Stomach (tissue), 9 donors: Measurements from ENCODE around the gene DNAJB2. TPM values are rescaled to one million over a fixed set of nuclear protein-coding genes. Genes with fewer than 3 reads are reported as not detected.
A peak's percentile ranks its signal among the peaks of the same experiment; 100 is the strongest.

ENCODE experiments used
- DNase-seq, 2 donors: peaks; one replicate each; pipeline versions ENCODE4 v3.0.0 to v3.0.0-alpha.2; 2013 to 2019
- H3K27ac ChIP-seq, 5 donors: fragments of 200-600 bp in 4 of 5; sonication (generic) in 4 of 5; one replicate each; pipeline ENCODE4 v1.5.1; 2013 to 2019; ENCODE audit warnings: mild to moderate bottlenecking in 1 of 5, moderate library complexity in 1 of 5
- H3K27me3 ChIP-seq, 3 donors: fragments of 200-600 bp; sonication (generic); one replicate each; pipeline ENCODE4 v1.5.1; 2017 to 2019; ENCODE audit warnings: mixed run types in 1 of 3
- H3K36me3 ChIP-seq, 4 donors: fragments of 200-600 bp; sonication (generic); 1 replicate in 3 of 4; 2 replicates in 1 of 4; pipeline ENCODE4 v1.5.1; 2016 to 2019
- H3K4me1 ChIP-seq, 4 donors: fragments of 200-600 bp; sonication (generic); one replicate each; pipeline ENCODE4 v1.5.1; 2016 to 2019
- H3K4me3 ChIP-seq, 4 donors: fragments of 200-600 bp; sonication (generic) in 3 of 4; one replicate each; pipeline ENCODE4 v1.5.1; 2016 to 2019; ENCODE audit warnings: mild to moderate bottlenecking in 1 of 4
- H3K9me3 ChIP-seq, 4 donors: fragments of 200-600 bp; sonication (generic); one replicate each; pipeline ENCODE4 v1.5.1; 2016 to 2019
- CTCF ChIP-seq, 7 experiments: fragments of 450-650 bp in 4 of 7; fragments of 200-600 bp in 3 of 7; sonication (generic) in 3 of 7; IDR thresholded peaks; one replicate each; pipeline ENCODE4 v1.5.1; 2016 to 2019; ENCODE audit warnings: antibody characterized with exemption in 7 of 7, control low read depth in 2 of 7, mild to moderate bottlenecking in 1 of 7
- EP300 ChIP-seq: sonication (generic); formaldehyde crosslinking; IDR thresholded peaks from one replicate; pipeline ENCODE4 v1.6.1; 2017; ENCODE audit warnings: antibody characterized with exemption
- POLR2A ChIP-seq, 4 donors: fragments of 450-650 bp; IDR thresholded peaks; one replicate each; pipeline ENCODE4 v1.6.1; 2016; ENCODE audit warnings: antibody characterized with exemption in 4 of 4, control low read depth in 2 of 4, mild to moderate bottlenecking in 1 of 4, moderate library complexity in 1 of 4
- POLR2AphosphoS5 ChIP-seq, 3 donors: sonication (generic); formaldehyde crosslinking; IDR thresholded peaks; one replicate each; pipeline ENCODE4 v1.6.1; 2016; ENCODE audit warnings: antibody characterized with exemption in 3 of 3
- WGBS, 5 donors: extraction: QIAGEN DNeasy Blood & Tissue Kit in 3 of 5; methylation state at CpG; one replicate each; pipeline versions ENCODE4 v1.1.5 to v1.1.7; 2013 to 2018; 5-methylcytosine and 5-hydroxymethylcytosine counted together
- intact Hi-C: fragments of 100-400 bp; cut with DNase I; formaldehyde crosslinking; loops from one replicate; pipeline ENCODE4 v1.15.1; 2023; ENCODE audit warnings: low total_unique reads
- polyA plus RNA-seq, 3 donors: library from polyadenylated mRNA; stranded (reverse); fragments of 200-250 nt; gene quantifications; one replicate each; pipeline ENCODE4 v1.2.3, GENCODE V29; 2013
- total RNA-seq, 5 donors: library from RNA; depleted of rRNA; stranded (reverse); fragments of >200 nt; gene quantifications; one replicate each; pipeline versions ENCODE4 v1.1.0 to v1.2.3, GENCODE V29; 2014 to 2016
- donor health status: healthy with polysubstance abuse.
- donor health status: Bipolar disorder and iron deficiency.
- donor health status: healthy.

Gene DNAJB2
- total and polyA plus RNA-seq, 8 donors, result 24.4 to 88.8 (median 57.0) TPM

DNA sequence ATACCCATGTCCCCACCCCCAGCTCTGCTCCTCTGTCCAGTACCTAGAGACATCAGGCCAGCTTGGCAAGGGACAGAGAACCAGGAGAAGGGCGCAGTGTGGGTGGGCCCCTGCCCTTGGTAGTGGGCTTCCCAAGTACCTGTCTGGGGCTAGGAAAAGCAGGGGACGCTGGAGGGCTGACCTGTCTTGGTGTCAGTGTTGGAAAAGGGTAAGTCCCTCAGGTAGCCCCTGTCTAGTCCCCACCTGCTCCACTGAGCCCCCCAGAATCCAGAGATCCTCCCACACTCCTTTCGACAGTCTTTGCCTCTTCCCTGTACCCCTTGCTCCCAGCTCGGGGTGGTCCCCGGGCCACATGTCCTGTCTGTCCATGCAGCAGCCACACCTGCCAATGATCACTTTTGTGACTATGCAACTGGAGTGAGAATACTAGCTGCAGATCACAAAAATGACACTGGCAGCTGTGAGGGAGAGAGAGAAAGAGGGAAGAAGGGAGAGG, 14.6 kb downstream of the DNAJB2 start:
- Histone ChIP-seq H3K27me3 (no peaks in the 10 kb centered on the region), H3K27ac (peak overlapping the region in 1 of 5 donors; percentile 91), H3K9me3 (no peaks in the 10 kb centered on the region), H3K36me3 (no peaks in the 10 kb centered on the region), H3K4me1 (peaks cover 4 to 34% (median 26%) of the 10 kb centered on the region in 4 donors), H3K4me3 (no peak overlapping the region)
- no peak for DNase-seq
- TF ChIP-seq CTCF (IDR thresholded peaks at IDR 0.05), result no peak
- TF ChIP-seq EP300, result no peak
- no peak for TF ChIP-seq POLR2A (IDR thresholded peaks at IDR 0.05)
- 71 to 89% (median 82%) methylated on average over 5 of the region's 5 CpGs for WGBS, 5 donors
- intact Hi-C loops, result no loop called here

DNA sequence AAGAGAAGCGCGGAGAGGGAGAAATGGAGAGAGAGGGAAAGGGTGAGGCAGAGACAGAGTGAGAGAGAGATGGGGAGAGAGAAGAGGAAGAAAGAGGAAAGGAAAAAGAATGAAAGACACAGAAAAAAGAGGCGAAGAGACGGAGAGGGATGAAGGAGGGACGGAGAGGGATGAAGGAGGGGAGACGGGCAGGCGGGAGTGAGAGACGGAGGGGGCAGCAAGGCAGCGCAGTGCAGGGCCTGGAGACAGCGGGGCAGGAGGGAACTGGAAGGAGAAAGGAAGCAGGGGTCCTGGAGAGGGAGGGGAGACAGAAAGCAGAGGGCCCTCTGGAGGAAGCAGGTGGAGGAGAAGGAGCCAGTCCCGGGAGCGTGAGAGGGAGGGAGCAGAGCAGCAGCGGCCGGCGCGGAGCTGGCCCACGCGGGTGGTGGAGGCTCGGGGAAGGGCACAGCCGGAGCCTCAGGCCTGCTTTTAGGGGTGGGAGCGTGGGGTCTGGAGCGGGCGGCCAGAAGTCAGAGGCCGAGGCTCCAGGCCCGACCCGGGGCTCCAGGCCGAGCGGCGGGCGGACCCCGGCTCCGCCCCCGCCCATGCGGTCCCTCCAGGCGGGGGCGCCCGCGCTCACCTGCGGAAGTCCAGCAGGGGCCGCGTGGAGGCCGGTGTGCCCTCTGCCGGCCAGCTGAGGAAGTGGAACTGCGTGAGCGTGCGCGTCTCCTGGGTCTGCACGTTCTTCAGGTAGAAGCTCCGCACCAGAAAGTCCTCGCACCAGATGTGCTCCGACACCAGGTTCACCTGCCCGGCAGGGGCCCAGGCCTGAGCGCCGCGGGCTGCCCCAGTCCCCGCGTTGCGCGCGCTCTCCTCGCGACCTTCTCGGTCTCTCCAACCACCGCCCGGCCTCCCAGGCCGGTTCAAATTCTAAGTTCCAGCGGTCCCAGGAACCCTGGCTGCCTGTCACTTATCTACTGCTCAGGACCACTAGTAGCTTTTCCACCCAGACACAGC, 15.5 kb downstream of the DNAJB2 start:
- H3K27ac ChIP-seq, result peak overlapping the region; percentile 41 to 91 (median 81)
- intact Hi-C loops, result no loop called here
- DNase-seq, result peak; percentile 92 to 97
- TF ChIP-seq CTCF (IDR thresholded peaks at IDR 0.05) (peak in 6 of 7 experiments; percentile 5 to 100 (median 97)), POLR2A (IDR thresholded peaks at IDR 0.05) (no peak), EP300 (no peak), POLR2AphosphoS5 (IDR thresholded peaks at IDR 0.05) (peak; percentile 50 to 83 (median 52))
- H3K4me1 ChIP-seq, result peaks cover 4 to 28% (median 23%) of the 10 kb centered on the region in 4 donors
- H3K4me3 ChIP-seq, result peak overlapping the region; percentile 53 to 64 (median 60)
- no peaks in the 10 kb centered on the region for H3K9me3 ChIP-seq
- peaks cover 0 to 8% (median 4%) of the 10 kb centered on the region in 3 donors for H3K27me3 ChIP-seq
- WGBS, 5 donors, result 5 to 15% (median 7%) methylated on average over 24 to 67 of the region's 67 CpGs
- H3K36me3 ChIP-seq, result no peaks in the 10 kb centered on the region

- Histone ChIP-seq H3K27ac (no peak overlapping the region), H3K4me3 (no peak overlapping the region), H3K9me3 (no peaks in the 10 kb centered on the region), H3K4me1 (peaks cover 4 to 24% (median 19%) of the 10 kb centered on the region in 4 donors), H3K27me3 (peaks cover 0 to 19% (median 8%) of the 10 kb centered on the region in 3 donors), H3K36me3 (no peaks in the 10 kb centered on the region)
- 78 to 90% (median 87%) methylated on average over 10 to 14 of the region's 14 CpGs for whole genome bisulfite sequencing, 5 donors
- DNase-seq, result no peak
- intact Hi-C loops, result no loop called here
- TF ChIP-seq EP300 (no peak), POLR2AphosphoS5 (IDR thresholded peaks at IDR 0.05) (no peak), POLR2A (IDR thresholded peaks at IDR 0.05) (no peak), CTCF (IDR thresholded peaks at IDR 0.05) (no peak)
These were observed 17.0 kb downstream of the DNAJB2 start for GRCh38 chr2:219296142-219296541.

DNA sequence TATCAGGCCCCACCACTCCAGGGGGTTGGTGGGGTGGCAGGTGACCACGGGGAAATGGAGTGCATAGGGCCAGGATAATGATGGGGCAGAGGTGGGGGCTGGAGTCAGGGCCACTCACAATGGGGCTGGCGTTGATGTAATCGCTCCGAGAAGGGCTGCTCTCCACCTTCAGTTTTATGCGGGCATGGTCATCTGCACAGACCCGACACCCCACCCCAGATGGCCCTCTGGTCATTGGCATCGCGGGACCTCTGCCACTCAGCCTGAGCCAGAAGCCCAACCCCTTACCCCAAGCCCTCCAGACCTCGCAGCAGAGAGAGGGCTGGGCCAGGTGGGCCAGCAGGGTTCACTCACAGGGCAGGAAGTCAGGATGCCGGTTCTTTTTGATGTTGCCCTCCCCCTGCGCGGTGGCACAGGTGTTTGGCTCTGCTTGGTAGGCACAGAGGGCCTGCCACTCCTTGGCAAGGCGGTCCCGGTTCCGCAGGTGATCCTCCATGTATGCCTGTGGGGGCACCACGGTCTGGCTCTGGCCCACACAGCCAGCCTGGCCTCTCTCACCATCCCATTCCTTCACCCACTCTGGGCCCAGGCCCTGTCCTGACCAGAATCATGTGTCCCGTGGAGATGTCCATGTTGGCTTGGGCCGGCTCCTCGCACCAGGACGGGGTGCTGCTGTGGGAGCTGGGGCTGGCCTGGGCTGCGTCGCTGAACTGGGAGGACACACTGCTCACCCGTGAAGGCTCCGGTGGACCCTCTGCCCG, 17.6 kb downstream of the DNAJB2 start:
- peaks cover 4 to 24% (median 19%) of the 10 kb centered on the region in 4 donors for H3K4me1 ChIP-seq
- H3K27ac ChIP-seq, result no peak overlapping the region
- DNase-seq, result peak in 1 of 2 donors; percentile 5
- no peak overlapping the region for H3K4me3 ChIP-seq
- peaks cover 0 to 26% (median 8%) of the 10 kb centered on the region in 3 donors for H3K27me3 ChIP-seq
- intact Hi-C loops, result no loop called here
- H3K9me3 ChIP-seq, result no peaks in the 10 kb centered on the region
- WGBS, 5 donors, result 83 to 95% (median 86%) methylated on average over 12 to 25 of the region's 25 CpGs
- TF ChIP-seq POLR2A (IDR thresholded peaks at IDR 0.05) (no peak), CTCF (IDR thresholded peaks at IDR 0.05) (no peak), EP300 (no peak), POLR2AphosphoS5 (IDR thresholded peaks at IDR 0.05) (no peak)
- no peaks in the 10 kb centered on the region for H3K36me3 ChIP-seq
